ENCODE measurements around the gene NSMCE1.
"Not testable (repeated sequence)": the region's sequence is repeated elsewhere in the genome, so short reads cannot be mapped to it uniquely, and the experiment has no call there.

Gene NSMCE1

DNA sequence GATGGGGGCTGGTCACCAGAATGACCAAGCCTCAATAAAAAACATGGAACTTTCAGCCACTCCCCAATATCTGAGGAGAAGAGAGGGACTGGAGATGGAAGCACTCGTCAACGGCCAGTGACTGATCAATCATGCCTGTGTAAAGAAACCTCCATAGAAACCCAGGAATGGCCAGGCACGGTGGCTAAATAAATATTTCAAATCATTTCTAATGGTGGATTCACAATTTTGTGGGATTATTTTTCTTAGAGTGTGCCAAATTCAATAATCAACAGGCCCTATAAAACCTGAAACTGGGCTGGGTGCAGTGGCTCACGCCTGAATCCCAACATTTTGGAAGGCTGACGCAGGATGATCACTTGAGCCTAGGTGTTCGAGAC is 16.4 kb downstream of the NSMCE1 start:
- no peaks in the 10 kb centered on the region for H3K36me3 ChIP-seq (ENCODE audit: control insufficient read depth, insufficient read depth, low read length)
- H3K4me2 ChIP-seq (ENCODE audit: low read length), result no peak overlapping the region
- no peak overlapping the region for H3K4me3 ChIP-seq (ENCODE audit: low read depth, low read length)
- no peak overlapping the region for H2AFZ ChIP-seq
- H3K79me2 ChIP-seq, result peaks cover 11% of the 10 kb centered on the region
- no peaks in the 10 kb centered on the region for H3K9me3 ChIP-seq (ENCODE audit: control insufficient read depth, low read length)
- H3K27ac ChIP-seq, result no peak overlapping the region
- no peaks in the 10 kb centered on the region for H3K27me3 ChIP-seq (ENCODE audit: control insufficient read depth, insufficient read depth, low read length)
- TF ChIP-seq, protein P1, sequence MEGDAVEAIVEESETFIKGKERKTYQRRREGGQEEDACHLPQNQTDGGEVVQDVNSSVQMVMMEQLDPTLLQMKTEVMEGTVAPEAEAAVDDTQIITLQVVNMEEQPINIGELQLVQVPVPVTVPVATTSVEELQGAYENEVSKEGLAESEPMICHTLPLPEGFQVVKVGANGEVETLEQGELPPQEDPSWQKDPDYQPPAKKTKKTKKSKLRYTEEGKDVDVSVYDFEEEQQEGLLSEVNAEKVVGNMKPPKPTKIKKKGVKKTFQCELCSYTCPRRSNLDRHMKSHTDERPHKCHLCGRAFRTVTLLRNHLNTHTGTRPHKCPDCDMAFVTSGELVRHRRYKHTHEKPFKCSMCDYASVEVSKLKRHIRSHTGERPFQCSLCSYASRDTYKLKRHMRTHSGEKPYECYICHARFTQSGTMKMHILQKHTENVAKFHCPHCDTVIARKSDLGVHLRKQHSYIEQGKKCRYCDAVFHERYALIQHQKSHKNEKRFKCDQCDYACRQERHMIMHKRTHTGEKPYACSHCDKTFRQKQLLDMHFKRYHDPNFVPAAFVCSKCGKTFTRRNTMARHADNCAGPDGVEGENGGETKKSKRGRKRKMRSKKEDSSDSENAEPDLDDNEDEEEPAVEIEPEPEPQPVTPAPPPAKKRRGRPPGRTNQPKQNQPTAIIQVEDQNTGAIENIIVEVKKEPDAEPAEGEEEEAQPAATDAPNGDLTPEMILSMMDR (IDR thresholded peaks at IDR 0.05), result no peak
- H3K4me1 ChIP-seq, result no peaks in the 10 kb centered on the region
- no peak overlapping the region for H3K9ac ChIP-seq

DNA sequence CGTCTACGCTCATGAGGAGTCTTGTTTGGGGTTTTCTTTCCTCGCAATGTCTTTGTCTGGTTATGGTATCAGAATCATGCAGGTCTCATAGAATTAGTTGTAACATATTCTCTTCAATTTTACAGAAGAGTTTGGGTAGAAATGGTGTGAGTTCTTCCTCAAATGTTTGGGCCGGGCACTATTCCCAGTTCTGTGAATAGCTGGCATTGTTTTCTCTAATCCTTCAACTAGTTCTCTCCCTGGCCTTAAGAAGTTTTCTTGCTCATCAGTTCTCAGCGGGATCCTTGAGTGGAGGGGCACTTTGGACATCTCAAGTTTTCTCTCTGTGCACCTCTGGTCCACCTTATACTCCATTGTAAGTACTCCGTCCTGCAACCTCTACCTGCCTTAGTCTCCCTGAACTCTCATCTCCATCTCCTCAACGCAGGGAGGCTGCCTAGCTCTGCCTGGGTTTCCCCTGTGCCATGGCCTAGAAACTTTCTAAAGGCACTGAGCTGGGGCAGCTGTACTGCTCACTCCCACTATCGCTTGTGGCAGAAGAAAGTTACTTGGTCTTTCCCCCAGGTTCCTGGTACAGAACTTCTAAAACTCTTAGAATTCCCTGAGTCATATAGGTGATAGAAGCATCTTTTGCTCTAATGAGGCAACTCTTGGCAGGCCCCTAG is 16.9 kb downstream of the NSMCE1 start:
- H3K4me1 ChIP-seq, result peaks cover under 1% of the 10 kb centered on the region
- no peak overlapping the region for H3K4me3 ChIP-seq (ENCODE audit: low read depth, low read length)
- H3K9me3 ChIP-seq (ENCODE audit: control insufficient read depth, low read length), result no peaks in the 10 kb centered on the region
- H3K27me3 ChIP-seq (ENCODE audit: control insufficient read depth, insufficient read depth, low read length), result no peaks in the 10 kb centered on the region
- H3K4me2 ChIP-seq (ENCODE audit: low read length), result no peak overlapping the region
- H3K9ac ChIP-seq, result no peak overlapping the region
- TF ChIP-seq, protein P1 (IDR thresholded peaks at IDR 0.05), result no peak
- no peak overlapping the region for H3K27ac ChIP-seq
- H3K36me3 ChIP-seq (ENCODE audit: control insufficient read depth, insufficient read depth, low read length), result no peaks in the 10 kb centered on the region
- no peak overlapping the region for H2AFZ ChIP-seq
- peaks cover 14% of the 10 kb centered on the region for H3K79me2 ChIP-seq

DNA sequence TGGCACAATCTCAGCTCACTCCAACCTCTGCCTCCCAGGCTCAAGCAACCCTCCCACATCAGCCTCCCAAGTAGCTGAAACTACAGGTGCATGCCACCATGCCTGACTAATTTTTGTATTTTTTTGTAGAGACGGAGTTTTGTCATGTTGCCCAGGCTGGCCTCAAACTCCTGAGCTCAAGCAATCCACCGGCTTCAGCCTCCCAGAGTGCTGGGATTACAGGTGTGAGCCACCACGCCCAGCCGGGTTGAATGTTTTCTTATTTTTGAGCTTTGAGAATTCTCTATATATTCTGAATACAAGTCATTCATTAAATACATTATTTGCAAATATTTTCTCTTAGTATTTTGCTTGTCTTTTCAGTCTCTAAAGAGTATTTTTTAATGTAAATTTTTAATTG is 19.7 kb downstream of the NSMCE1 start:
- not testable (repeated sequence) for H3K9me3 ChIP-seq (ENCODE audit: control insufficient read depth, low read length); H3K36me3 ChIP-seq (ENCODE audit: control insufficient read depth, insufficient read depth, low read length); H3K4me3 ChIP-seq (ENCODE audit: low read depth, low read length); H3K27ac ChIP-seq; H2AFZ ChIP-seq; H3K27me3 ChIP-seq (ENCODE audit: control insufficient read depth, insufficient read depth, low read length); H3K4me2 ChIP-seq (ENCODE audit: low read length); H3K9ac ChIP-seq
- Histone ChIP-seq H3K79me2 (peaks cover 19% of the 10 kb centered on the region), H3K4me1 (peaks cover 22% of the 10 kb centered on the region)

DNA sequence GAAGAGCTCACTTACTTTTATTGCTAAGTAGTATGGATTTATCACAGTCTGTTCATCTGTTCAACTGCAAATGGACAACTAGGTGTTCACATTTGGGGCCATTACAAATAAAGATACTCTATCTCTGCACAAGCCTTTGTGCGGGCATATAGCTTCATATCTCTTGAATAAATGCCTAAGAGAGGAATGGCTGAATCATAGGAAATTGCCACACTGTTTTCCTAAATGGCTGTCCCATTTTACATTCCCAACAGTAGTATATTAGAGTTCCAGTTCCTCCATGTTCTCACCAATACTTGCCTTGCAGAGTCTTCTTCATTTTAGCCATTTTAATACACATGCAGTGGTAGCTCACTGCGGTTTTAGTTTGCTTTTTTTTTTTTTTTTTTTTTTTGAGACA is 20.5 kb downstream of the NSMCE1 start:
- no peak overlapping the region for H3K27ac ChIP-seq
- no peak overlapping the region for H3K4me2 ChIP-seq (ENCODE audit: low read length)
- no peaks in the 10 kb centered on the region for H3K36me3 ChIP-seq (ENCODE audit: control insufficient read depth, insufficient read depth, low read length)
- H3K79me2 ChIP-seq, result peaks cover 20% of the 10 kb centered on the region
- no peaks in the 10 kb centered on the region for H3K9me3 ChIP-seq (ENCODE audit: control insufficient read depth, low read length)
- H3K9ac ChIP-seq, result no peak overlapping the region
- H2AFZ ChIP-seq, result no peak overlapping the region
- H3K27me3 ChIP-seq (ENCODE audit: control insufficient read depth, insufficient read depth, low read length), result no peaks in the 10 kb centered on the region
- H3K4me3 ChIP-seq (ENCODE audit: low read depth, low read length), result no peak overlapping the region
- TF ChIP-seq, protein P1 (IDR thresholded peaks at IDR 0.05), result no peak
- H3K4me1 ChIP-seq, result peaks cover 22% of the 10 kb centered on the region

DNA sequence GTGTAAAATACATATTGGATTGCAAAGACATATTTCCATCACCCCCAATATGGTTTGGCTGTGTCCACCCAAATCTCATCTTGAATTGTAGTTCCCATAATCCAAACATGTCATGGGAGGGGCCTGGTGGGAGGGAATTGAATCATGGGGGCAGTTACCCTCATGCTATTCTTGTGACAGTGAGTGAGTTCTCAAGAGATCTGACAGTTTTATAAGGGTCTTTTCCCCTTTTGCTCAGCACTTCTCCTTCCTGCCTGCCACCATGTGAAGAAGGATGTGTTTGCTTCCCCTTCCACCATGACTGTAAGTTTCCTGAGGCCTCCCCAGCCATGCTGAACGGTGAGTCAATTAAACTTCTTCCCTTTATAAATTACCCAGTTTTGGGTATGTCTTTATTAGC is 21.5 kb downstream of the NSMCE1 start:
- not testable (repeated sequence) for H3K36me3 ChIP-seq (ENCODE audit: control insufficient read depth, insufficient read depth, low read length); H3K4me2 ChIP-seq (ENCODE audit: low read length)
- H3K79me2 ChIP-seq, result peaks cover 20% of the 10 kb centered on the region

DNA sequence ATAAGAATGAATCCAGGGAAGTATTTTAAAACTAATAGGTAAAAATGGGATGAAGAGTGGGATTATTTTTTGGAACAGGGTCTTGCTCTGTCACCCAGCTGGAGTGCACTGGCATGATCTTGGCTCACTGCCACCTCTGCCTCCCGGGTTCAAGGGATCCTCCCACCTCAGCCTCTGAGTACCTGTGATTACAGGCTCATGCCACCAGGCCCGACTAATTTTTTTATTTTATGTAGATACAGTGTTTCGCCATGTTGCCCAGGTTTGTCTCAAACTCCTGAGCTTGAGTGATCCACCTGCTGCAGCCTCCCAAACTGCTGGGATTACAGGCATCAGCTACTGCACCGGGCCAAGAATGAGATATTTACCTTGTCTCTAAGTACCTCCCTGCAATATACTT is 22.1 kb downstream of the NSMCE1 start:
- Histone ChIP-seq H3K27ac (no peak overlapping the region), H3K79me2 (peaks cover 17% of the 10 kb centered on the region), H3K36me3 (ENCODE audit: control insufficient read depth, insufficient read depth, low read length) (no peaks in the 10 kb centered on the region), H3K9ac (no peak overlapping the region), H3K27me3 (ENCODE audit: control insufficient read depth, insufficient read depth, low read length) (no peaks in the 10 kb centered on the region), H3K4me1 (peaks cover 22% of the 10 kb centered on the region), H3K4me2 (ENCODE audit: low read length) (peak overlapping the region; percentile 31), H3K4me3 (ENCODE audit: low read depth, low read length) (no peak overlapping the region), H3K9me3 (ENCODE audit: control insufficient read depth, low read length) (no peaks in the 10 kb centered on the region), H2AFZ (no peak overlapping the region)
- TF ChIP-seq, protein P1 (IDR thresholded peaks at IDR 0.05), result no peak

More for the DNA sequence above, 21.5 kb downstream of the NSMCE1 start:
- H3K9me3 ChIP-seq (ENCODE audit: control insufficient read depth, low read length); H2AFZ ChIP-seq; H3K27ac ChIP-seq; H3K27me3 ChIP-seq (ENCODE audit: control insufficient read depth, insufficient read depth, low read length); H3K9ac ChIP-seq; H3K4me3 ChIP-seq (ENCODE audit: low read depth, low read length): not testable (repeated sequence)
- peaks cover 22% of the 10 kb centered on the region for H3K4me1 ChIP-seq

All from parathyroid adenoma (tissue), 2 donors.